Activated CD4-positive, alpha-beta T cell treated with anti-CD3 and anti-CD28 coated beads for 24 hours (primary cell): ENCODE data around the gene ARHGEF6.

Experiments used
- DNase-seq, 2 donors: peaks; one replicate each; pipeline ENCODE4 v3.0.0-alpha.2; 2020; ENCODE audit warnings: low read depth in 2 of 2

The ARHGEF6 gene

DNA sequence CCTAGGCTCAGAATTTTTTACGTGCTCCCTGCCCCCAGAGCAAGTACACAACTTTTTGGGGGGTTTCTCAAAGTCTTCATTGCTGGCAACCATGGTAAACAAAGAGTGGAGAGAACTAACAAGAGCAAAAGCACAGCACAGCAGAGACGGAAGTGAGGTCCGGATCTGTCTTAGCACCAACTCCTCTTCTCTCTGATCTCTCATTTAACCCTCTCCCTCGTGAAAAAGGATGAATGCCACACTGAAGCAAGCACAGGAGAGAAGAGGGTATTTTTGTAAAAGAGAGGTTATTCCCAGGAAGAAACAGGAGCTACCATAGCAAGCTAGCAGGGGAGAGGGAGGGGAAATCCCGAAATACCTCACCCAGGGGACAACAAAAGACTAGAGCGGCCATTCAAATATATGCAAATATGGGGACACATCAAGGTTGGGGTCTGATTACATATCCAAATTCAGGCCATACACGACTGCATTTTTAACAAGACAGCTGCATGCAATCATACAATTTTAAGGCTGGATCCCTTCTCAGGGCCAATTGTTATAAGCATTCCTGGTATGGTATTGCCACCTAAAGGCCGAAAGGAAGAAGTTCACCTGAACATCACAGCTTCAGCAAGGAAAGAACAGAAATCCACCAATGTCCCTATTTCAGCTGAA is 86.2 kb downstream of the ARHGEF6 start:
- DNase-seq: peak in 1 of 2 donors; percentile 13

DNA sequence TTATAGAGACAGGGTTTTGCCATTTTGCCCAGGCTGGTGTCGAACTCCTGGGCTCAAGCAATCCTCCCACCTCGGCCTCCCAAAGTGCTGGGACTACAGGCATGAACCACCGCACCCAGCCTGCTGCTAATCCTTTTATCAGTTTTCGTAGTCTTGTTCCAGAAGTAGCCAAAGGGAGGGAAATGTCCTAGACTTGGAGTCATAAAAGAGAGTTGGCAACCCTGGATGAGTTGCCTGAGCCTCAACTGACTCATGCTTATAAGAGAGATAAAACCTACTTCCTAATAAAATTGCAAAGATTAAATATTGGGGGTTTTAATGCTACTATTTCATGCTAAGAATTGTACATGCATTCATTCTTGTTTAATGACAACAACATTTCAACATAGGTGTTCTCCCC is 88.5 kb downstream of the ARHGEF6 start:
- no peak for DNase-seq

- DNase-seq: no peak
Observed at GRCh38 chrX:136691028-136691809, 89.5 kb downstream of the ARHGEF6 start.

DNA sequence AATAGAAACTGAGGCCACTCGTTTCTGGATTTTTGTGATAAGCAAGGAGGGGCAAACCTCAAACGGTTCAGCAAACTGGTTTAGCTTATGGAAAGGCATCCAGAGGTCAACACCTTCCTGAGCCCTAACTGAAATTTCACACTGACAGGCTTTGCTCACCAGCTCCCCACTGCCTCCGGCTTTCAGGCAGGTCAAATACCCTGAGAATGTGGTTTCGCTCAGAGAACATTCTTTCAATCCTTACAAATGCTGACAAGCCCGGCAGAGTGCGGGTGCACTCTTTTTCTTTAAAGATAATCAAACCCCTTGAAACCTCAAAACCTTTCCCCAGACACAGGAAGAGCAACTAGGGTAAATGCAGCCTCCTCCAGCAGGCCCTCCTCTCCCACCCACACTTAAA is 91.3 kb downstream of the ARHGEF6 start:
- no peak for DNase-seq

DNA sequence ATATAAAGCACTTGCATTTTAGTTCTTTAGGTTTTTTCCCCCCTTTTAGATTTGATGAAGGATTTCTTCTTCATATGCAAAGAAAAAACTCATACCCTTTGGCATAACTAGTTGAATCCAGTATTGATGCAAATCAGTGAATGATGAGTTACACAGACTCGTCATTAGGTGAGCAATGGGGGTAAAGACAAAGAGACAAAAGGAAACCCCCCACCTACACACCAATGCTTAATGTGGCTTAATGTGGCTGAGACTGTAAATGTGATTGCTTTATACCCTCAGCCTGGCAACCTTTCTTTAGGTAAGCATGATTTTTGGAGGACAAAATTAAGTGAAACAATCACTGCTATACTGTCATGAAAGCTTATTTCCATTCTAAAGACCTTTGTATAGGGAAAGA is 93.3 kb downstream of the ARHGEF6 start:
- DNase-seq: peak in 1 of 2 donors; percentile 47

GRCh38 chrX:136684120-136684519 is 96.6 kb downstream of the ARHGEF6 start:
- DNase-seq: no peak

GRCh38 chrX:136679531-136679930 is 101.2 kb downstream of the ARHGEF6 start:
- DNase-seq: no peak

GRCh38 chrX:136674270-136674985 is 106.3 kb downstream of the ARHGEF6 start:
- no peak for DNase-seq

GRCh38 chrX:136671006-136671610 is 109.6 kb downstream of the ARHGEF6 start:
- DNase-seq: no peak

DNA sequence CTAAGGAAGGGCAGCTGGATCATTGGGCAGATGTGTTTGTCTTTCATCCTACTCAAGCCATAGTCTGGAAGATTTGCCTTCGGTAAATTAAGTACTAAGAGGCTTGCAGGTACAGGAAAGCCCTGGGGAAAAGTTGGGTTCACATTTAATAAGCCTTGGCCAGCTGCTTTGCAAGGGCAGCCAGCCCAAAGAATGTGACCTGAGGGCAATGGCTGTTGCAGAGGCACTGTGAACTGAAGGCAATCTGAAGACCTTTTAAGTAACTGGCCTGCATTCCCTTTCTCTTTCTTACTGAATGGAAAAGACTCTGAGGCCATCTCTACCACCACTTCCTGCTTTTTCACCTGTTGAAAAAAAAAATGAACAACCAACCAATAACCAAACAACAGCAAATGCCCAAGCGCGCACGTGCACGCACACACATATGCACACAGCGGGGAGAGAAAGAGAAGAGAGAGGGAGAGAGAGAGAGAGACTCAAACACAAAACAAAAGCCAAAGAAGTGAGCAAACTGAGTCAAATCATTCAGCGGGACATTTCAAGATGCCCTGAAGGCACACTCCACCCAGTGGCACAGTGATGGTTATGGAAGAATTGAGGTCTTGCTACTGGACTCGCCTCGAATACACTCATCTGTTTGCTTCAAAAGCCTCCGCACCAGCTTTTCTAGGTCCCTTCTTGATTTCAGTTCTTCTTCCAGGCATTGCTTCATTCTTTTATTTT is 113.1 kb downstream of the ARHGEF6 start:
- no peak for DNase-seq

DNA sequence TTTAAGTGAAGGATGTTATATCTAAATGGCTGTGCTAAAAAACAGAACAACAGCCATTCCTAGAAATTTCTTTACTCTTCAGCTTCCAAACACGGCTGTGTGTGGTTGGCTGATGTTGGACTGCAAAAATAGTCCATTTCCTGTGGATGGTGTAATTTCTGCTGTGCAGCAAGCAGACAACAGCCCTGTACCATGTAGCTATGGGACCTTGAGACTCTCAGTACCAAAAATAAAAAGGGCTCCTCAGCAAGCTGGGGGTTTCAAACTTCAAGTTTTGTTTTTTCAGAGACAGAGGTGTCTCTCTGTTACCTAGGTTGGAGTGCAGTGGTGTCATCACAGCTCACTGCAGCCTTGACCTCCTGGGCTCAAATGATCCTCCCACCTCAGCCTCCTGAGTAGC is 114.6 kb downstream of the ARHGEF6 start:
- DNase-seq: no peak

- DNase-seq: no peak
Observed at GRCh38 chrX:136665258-136665900, 115.4 kb downstream of the ARHGEF6 start.

DNA sequence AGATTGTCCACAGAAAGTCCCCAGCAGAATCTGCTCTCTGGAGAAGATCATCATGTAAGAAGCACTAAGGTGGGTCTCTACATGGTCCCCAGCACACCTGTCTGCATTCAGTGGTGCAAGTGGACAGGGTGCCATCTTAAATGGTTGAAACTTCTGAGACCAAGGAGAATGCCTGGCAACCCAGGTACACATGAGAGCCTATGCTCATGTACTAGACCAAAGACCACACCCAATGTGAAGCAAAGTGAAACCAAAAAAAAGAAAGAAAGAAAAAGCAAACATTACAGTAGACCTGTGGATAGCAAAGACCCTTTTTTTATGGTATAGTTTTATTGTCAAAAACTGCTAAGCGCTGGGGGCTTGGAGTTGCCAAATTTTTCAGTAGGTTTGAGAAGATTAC is 117.8 kb downstream of the ARHGEF6 start:
- DNase-seq: no peak

DNA sequence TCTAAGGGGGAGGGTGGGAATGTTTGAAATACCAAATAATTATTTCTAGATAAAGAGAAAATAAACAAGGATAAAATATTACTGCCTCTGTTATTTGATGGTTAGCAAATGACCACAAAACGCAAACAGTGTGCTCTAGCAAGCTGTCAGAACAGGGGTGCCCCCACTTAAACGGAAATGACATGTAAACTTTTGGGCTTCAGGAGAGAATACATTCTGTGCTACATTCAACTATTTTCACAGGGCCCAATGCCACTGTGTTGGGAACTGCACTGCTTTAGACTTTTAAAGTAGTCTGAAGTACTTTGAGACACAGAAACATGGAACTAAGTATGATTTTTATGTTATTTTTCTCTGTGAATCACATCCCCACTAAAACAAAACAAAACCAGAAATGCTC is 118.6 kb downstream of the ARHGEF6 start:
- DNase-seq: no peak

GRCh38 chrX:136660896-136661295 is 119.8 kb downstream of the ARHGEF6 start:
- no peak for DNase-seq

DNA sequence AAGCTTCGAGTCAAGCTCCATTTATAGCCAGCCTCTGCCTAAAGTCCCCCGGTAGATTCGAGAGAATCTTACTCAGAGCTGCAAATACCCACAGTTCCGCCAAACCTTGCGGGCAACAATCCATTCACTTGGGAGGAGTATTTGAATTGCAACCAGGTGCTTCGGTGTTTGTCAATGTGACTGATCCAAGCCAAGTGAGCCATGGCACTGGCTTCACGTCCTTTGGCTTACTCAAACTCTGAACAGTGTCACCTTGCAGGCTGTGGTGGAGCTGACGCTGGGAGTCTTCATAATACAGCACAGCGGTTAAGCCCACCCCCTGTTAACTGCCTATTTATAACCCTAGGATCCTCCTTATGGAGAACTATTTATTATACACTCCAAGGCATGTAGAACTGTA is 121.6 kb downstream of the ARHGEF6 start:
- DNase-seq: no peak

GRCh38 chrX:136658151-136658550 is 122.6 kb downstream of the ARHGEF6 start:
- DNase-seq: no peak

DNA sequence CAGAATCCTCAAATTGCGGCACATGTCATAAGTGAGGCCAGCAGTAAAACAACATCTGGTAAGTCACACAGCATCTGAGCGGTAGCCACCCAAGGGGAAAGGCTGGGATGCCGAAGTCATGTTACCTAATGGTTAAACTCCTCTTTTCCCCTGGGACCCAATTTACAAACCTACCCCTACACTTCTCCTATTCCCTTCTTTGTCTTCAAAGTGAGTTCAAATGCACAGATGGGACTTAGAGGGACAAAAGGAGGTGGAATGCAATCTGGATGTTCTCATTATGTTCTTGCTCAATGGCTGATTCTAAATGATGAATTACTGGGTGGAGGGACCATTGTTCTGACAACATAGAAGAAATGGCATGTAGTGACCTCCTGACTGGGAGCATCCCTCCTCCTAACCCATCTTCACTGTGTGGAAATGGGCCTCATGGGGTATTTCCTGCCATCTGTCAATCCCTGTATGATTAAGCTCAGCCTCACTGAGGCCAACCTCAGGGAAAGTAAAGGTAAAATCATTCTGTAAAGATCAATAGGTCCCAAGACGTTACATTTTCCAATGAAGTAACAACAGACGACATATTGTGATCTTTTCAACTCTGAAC is 124.3 kb downstream of the ARHGEF6 start:
- DNase-seq: no peak

GRCh38 chrX:136652822-136653723 is 127.7 kb downstream of the ARHGEF6 start:
- DNase-seq: no peak

GRCh38 chrX:136650811-136651210 is 129.9 kb downstream of the ARHGEF6 start:
- DNase-seq: no peak
